ENCODE data around the gene SORT1. TPM values are rescaled to one million over a fixed set of nuclear protein-coding genes. Genes with fewer than 3 reads are reported as not detected.

Gene SORT1
- total and polyA plus RNA-seq, 2 of the 8 experiments (the other 6 are each of a cell fraction or from before 2014, with no cell fraction given): 18.7 to 69.6 TPM

GRCh38 chr1:109385417-109385816 lies 12.3 kb downstream of the SORT1 start (continued):
- TF ChIP-seq CHD7 (IDR thresholded peaks at IDR 0.05; ENCODE audit: insufficient replicate concordance, low read length) (no peak), CHD1 (IDR thresholded peaks at IDR 0.05; ENCODE audit: low read depth, low read length) (no peak), CTBP2 (IDR thresholded peaks at IDR 0.05; ENCODE audit: borderline replicate concordance, insufficient read depth, insufficient read length, low read length) (no peak), SP1 (IDR thresholded peaks at IDR 0.05; ENCODE audit: low read depth, low read length) (no peak), RBBP5 (IDR thresholded peaks at IDR 0.05; ENCODE audit: borderline replicate concordance, low read depth, low read length) (no peak), POLR2AphosphoS5 (IDR thresholded peaks at IDR 0.05; ENCODE audit: low read depth, low read length) (no peak), SAP30 (IDR thresholded peaks at IDR 0.05; ENCODE audit: insufficient read depth, insufficient replicate concordance, low read length) (no peak)
